T-helper 1 cell treated with Interleukin-12 subunit alpha and Interleukin-12 subunit beta and Interleukin-4 antibody, amounts not matched to agents 30 μg/mL and 1 μg/mL, for 36 hours (primary cell): ENCODE measurements around the gene OR51B4.

Experiments used
- H3K27ac Mint-ChIP-seq: one replicate; pipeline ENCODE4 v1.8.0; 2021; ENCODE audit warnings: mild to moderate bottlenecking, mixed read lengths
- H3K27me3 Mint-ChIP-seq: one replicate; pipeline ENCODE4 v1.8.0; 2021; ENCODE audit warnings: low read depth, mixed read lengths
- H3K36me3 Mint-ChIP-seq: one replicate; pipeline ENCODE4 v1.8.0; 2021; ENCODE audit warnings: low read depth, mixed read lengths
- H3K4me1 Mint-ChIP-seq: one replicate; pipeline ENCODE4 v1.8.0; 2021; ENCODE audit warnings: low read depth, mixed read lengths
- H3K4me3 Mint-ChIP-seq: one replicate; pipeline ENCODE4 v1.8.0; 2021; ENCODE audit warnings: mild to moderate bottlenecking, moderate library complexity, mixed read lengths
- H3K9me3 Mint-ChIP-seq: one replicate; pipeline ENCODE4 v1.8.0; 2021; ENCODE audit warnings: mixed read lengths

Gene OR51B4

DNA sequence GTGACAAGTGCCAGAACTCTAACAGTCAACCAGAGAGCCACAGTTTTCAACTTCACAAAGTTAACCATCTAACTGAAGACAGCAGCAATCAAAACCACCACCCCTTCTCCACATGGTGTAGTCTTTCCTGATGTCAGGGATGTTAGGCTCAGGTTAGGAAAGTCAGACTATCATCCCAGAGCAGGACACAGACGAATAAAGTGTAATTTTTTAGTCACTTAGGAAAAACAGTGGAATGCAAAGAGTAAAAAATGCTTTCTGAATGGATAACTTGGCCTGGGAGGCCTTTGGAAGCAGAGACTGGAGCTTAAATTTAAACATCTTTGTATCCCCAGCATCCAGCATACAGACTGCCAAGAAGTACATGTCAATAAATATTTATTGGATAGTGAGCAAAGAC is 15.4 kb downstream of the OR51B4 start:
- no peaks in the 10 kb centered on the region for H3K27me3 Mint-ChIP-seq
- no peaks in the 10 kb centered on the region for H3K9me3 Mint-ChIP-seq
- H3K4me3 Mint-ChIP-seq = no peak overlapping the region
- H3K4me1 Mint-ChIP-seq = no peaks in the 10 kb centered on the region
- no peaks in the 10 kb centered on the region for H3K36me3 Mint-ChIP-seq
- no peak overlapping the region for H3K27ac Mint-ChIP-seq

GRCh38 chr11:5285703-5286340 is 15.9 kb downstream of the OR51B4 start:
- Mint-ChIP-seq H3K9me3 (no peaks in the 10 kb centered on the region), H3K27ac (no peak overlapping the region), H3K27me3 (no peaks in the 10 kb centered on the region), H3K4me1 (no peaks in the 10 kb centered on the region), H3K4me3 (no peak overlapping the region), H3K36me3 (no peaks in the 10 kb centered on the region)

DNA sequence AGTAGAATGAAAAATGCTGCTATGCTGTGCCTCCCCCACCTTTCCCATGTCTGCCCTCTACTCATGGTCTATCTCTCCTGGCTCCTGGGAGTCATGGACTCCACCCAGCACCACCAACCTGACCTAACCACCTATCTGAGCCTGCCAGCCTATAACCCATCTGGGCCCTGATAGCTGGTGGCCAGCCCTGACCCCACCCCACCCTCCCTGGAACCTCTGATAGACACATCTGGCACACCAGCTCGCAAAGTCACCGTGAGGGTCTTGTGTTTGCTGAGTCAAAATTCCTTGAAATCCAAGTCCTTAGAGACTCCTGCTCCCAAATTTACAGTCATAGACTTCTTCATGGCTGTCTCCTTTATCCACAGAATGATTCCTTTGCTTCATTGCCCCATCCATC is 17.1 kb downstream of the OR51B4 start:
- Mint-ChIP-seq H3K9me3 (no peaks in the 10 kb centered on the region), H3K36me3 (no peaks in the 10 kb centered on the region), H3K27ac (no peak overlapping the region), H3K27me3 (no peaks in the 10 kb centered on the region), H3K4me1 (peaks cover 4% of the 10 kb centered on the region), H3K4me3 (no peak overlapping the region)

GRCh38 chr11:5283882-5284281 is 17.9 kb downstream of the OR51B4 start:
- Mint-ChIP-seq H3K4me1 (peaks cover 4% of the 10 kb centered on the region), H3K27ac (no peak overlapping the region), H3K27me3 (no peaks in the 10 kb centered on the region), H3K9me3 (no peaks in the 10 kb centered on the region), H3K36me3 (no peaks in the 10 kb centered on the region), H3K4me3 (no peak overlapping the region)

GRCh38 chr11:5283086-5283485 is 18.7 kb downstream of the OR51B4 start:
- Mint-ChIP-seq H3K27ac (no peak overlapping the region), H3K36me3 (no peaks in the 10 kb centered on the region), H3K9me3 (no peaks in the 10 kb centered on the region), H3K4me1 (peaks cover 4% of the 10 kb centered on the region), H3K4me3 (no peak overlapping the region), H3K27me3 (no peaks in the 10 kb centered on the region)

GRCh38 chr11:5282628-5283027 is 19.1 kb downstream of the OR51B4 start:
- Mint-ChIP-seq H3K4me3 (no peak overlapping the region), H3K36me3 (no peaks in the 10 kb centered on the region), H3K9me3 (no peaks in the 10 kb centered on the region), H3K27ac (no peak overlapping the region), H3K4me1 (peaks cover 4% of the 10 kb centered on the region), H3K27me3 (no peaks in the 10 kb centered on the region)

- Mint-ChIP-seq H3K4me1 (peaks cover 4% of the 10 kb centered on the region), H3K27me3 (no peaks in the 10 kb centered on the region), H3K27ac (no peak overlapping the region), H3K9me3 (no peaks in the 10 kb centered on the region), H3K4me3 (no peak overlapping the region), H3K36me3 (no peaks in the 10 kb centered on the region)
Observed at GRCh38 chr11:5281596-5281995, 20.1 kb downstream of the OR51B4 start.

DNA sequence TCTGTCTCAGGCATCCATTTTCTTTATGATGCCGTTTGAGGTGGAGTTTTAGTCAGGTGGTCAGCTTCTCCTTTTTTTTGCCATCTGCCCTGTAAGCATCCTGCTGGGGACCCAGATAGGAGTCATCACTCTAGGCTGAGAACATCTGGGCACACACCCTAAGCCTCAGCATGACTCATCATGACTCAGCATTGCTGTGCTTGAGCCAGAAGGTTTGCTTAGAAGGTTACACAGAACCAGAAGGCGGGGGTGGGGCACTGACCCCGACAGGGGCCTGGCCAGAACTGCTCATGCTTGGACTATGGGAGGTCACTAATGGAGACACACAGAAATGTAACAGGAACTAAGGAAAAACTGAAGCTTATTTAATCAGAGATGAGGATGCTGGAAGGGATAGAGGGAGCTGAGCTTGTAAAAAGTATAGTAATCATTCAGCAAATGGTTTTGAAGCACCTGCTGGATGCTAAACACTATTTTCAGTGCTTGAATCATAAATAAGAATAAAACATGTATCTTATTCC is 21.1 kb downstream of the OR51B4 start:
- H3K4me1 Mint-ChIP-seq = peaks cover 4% of the 10 kb centered on the region
- peak overlapping the region; percentile 63 for H3K27ac Mint-ChIP-seq
- no peaks in the 10 kb centered on the region for H3K36me3 Mint-ChIP-seq
- no peaks in the 10 kb centered on the region for H3K9me3 Mint-ChIP-seq
- H3K4me3 Mint-ChIP-seq = no peak overlapping the region
- H3K27me3 Mint-ChIP-seq = no peaks in the 10 kb centered on the region

DNA sequence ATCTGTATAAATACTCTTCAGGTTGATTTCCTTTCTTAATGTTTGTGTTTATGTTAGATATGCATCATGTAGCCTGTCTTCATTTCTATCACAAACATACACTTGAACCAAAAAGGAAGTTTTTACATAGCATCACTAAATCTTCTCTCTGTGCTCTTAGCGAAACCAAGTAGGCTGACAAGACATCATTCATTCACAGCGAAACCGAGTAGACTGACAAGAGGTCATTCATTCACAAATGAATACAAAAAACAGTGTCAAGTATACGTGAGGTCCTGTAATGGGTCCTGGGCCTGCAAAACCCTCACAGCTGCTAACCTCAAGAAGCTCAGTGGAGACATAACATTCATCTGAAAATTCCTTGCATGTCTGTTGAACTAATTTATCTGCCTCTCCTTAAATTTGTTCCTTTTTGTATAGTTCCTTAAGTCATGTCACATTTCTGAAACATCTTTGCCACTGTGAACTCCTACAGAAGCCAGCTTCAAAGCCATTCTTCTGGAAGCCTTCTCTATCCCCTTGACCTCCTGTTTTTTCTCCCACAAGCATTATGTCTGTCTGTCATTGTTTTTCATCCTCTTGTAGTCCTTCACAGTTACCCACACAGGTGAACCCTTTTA is 22.2 kb downstream of the OR51B4 start:
- Mint-ChIP-seq H3K27me3 (no peaks in the 10 kb centered on the region), H3K4me1 (peaks cover 4% of the 10 kb centered on the region), H3K27ac (no peak overlapping the region), H3K9me3 (no peaks in the 10 kb centered on the region), H3K4me3 (no peak overlapping the region), H3K36me3 (no peaks in the 10 kb centered on the region)

DNA sequence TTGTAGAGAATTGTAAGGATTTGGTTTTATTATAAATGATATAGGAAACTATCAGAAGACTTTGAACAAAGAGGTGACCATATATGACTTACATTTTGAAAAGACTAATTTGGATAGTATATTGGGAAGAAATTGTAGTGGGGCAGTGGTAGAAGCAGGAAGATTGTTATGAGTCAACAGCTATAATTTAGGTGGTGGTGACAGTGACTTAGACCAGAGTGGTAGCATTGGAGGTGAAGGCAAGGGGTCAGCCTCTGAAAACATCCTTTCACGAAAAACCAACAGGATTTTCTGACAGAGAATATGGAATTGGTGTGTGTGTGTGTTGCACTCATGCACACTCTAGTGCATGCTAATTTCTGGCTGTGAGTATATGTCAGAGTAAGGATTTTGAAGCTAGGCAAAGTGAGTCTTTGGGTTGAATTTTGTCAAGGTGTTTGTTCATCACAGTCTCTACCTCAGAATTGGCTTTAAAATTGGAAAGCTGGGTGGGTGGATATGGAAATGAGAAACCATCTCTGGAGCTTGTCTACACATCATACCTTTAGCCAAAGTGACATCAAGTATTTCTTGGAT is 23.9 kb downstream of the OR51B4 start:
- peaks cover 4% of the 10 kb centered on the region for H3K4me1 Mint-ChIP-seq
- no peak overlapping the region for H3K4me3 Mint-ChIP-seq
- H3K27me3 Mint-ChIP-seq = no peaks in the 10 kb centered on the region
- no peaks in the 10 kb centered on the region for H3K9me3 Mint-ChIP-seq
- H3K36me3 Mint-ChIP-seq = no peaks in the 10 kb centered on the region
- no peak overlapping the region for H3K27ac Mint-ChIP-seq

DNA sequence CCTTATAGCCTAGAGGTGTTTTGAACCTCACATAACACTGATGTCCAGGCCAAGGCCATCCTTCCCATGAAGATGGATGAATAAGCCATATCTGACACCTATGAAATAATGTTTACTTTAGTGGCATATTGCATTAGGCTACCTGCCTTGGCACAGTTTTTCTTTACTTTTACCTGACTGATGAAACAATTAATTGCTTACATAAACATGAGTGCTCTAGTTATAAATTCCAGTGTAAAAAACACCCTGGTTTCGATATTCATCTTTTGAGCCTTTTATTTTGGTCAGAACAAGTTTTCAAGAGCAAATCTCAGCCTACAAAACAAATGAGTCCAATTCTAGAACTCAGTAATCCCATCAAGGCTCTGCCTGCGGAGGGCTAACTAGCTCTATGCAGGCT is 25.0 kb downstream of the OR51B4 start:
- no peaks in the 10 kb centered on the region for H3K9me3 Mint-ChIP-seq
- peaks cover 4% of the 10 kb centered on the region for H3K4me1 Mint-ChIP-seq
- no peaks in the 10 kb centered on the region for H3K36me3 Mint-ChIP-seq
- no peak overlapping the region for H3K4me3 Mint-ChIP-seq
- H3K27ac Mint-ChIP-seq = no peak overlapping the region
- H3K27me3 Mint-ChIP-seq = no peaks in the 10 kb centered on the region

- peaks cover 1% of the 10 kb centered on the region for H3K4me1 Mint-ChIP-seq
- no peaks in the 10 kb centered on the region for H3K27me3 Mint-ChIP-seq
- H3K4me3 Mint-ChIP-seq = no peak overlapping the region
- H3K9me3 Mint-ChIP-seq = no peaks in the 10 kb centered on the region
- no peak overlapping the region for H3K27ac Mint-ChIP-seq
- no peaks in the 10 kb centered on the region for H3K36me3 Mint-ChIP-seq
Observed at GRCh38 chr11:5275369-5276110, 26.2 kb downstream of the OR51B4 start.

DNA sequence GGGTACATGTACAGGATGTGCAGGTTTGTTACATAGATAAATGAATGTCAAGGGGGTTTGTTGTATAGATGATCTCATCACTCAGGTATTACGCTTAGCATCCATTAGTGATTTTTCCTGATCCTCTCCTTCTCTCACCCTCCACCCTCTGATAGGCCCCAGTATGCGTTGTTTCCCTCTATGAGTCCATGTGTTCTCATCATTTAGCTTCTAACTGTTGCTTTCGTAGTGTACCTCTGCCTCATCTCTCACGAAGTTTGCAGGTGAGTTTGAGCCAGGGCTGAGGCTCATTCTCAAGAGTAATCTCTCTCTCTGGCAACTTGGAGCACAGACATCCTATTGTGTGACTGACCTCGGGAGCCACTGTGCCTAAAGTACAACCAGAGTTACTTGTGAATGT is 27.4 kb downstream of the OR51B4 start:
- no peaks in the 10 kb centered on the region for H3K27me3 Mint-ChIP-seq
- no peaks in the 10 kb centered on the region for H3K4me1 Mint-ChIP-seq
- no peaks in the 10 kb centered on the region for H3K36me3 Mint-ChIP-seq
- no peak overlapping the region for H3K27ac Mint-ChIP-seq
- no peak overlapping the region for H3K4me3 Mint-ChIP-seq
- H3K9me3 Mint-ChIP-seq = no peaks in the 10 kb centered on the region

GRCh38 chr11:5272395-5273017 is 29.2 kb downstream of the OR51B4 start:
- Mint-ChIP-seq H3K9me3 (no peaks in the 10 kb centered on the region), H3K4me1 (no peaks in the 10 kb centered on the region), H3K4me3 (no peak overlapping the region), H3K27ac (no peak overlapping the region), H3K36me3 (no peaks in the 10 kb centered on the region), H3K27me3 (no peaks in the 10 kb centered on the region)
